Stimulated activated CD4-positive, alpha-beta T cell treated with anti-CD3 and anti-CD28 coated beads, Interleukin-4, amount 100 ng/mL, for 24 hours (primary cell): ENCODE measurements around the gene LRRTM3.
A peak's percentile ranks its signal among the peaks of the same experiment; 100 is the strongest.

Experiments
- DNase-seq: peaks from one replicate; pipeline ENCODE4 v3.0.0-alpha.2; 2020

Gene LRRTM3

DNA sequence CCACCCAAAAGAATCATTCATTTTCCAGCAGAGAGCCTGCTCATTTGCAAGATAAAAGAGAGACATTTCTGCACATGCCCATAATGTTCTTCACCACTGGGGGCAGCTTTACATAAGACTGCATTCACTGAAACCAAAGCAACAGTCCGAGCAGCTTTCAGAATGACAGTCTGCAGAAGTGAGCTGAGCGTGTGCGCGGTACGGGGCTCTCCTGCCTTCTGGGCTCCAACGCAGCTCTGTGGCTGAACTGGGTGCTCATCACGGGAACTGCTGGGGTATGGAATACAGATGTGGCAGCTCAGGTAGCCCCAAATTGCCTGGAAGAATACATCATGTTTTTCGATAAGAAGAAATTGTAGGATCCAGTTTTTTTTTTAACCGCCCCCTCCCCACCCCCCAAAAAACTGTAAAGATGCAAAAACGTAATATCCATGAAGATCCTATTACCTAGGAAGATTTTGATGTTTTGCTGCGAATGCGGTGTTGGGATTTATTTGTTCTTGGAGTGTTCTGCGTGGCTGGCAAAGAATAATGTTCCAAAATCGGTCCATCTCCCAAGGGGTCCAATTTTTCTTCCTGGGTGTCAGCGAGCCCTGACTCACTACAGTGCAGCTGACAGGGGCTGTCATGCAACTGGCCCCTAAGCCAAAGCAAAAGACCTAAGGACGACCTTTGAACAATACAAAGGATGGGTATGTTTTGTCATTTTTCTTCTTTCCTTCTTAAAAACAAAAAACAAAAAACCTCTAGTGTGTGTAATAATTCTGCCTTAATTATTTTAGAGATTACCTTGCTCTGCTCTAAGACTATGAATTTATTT, at the start of gene LRRTM3:
Gene LRRTM3 (plus strand): TSS at position 141 of the 820 bp plus-strand sequence.
- peak; percentile 5 for DNase-seq

DNA sequence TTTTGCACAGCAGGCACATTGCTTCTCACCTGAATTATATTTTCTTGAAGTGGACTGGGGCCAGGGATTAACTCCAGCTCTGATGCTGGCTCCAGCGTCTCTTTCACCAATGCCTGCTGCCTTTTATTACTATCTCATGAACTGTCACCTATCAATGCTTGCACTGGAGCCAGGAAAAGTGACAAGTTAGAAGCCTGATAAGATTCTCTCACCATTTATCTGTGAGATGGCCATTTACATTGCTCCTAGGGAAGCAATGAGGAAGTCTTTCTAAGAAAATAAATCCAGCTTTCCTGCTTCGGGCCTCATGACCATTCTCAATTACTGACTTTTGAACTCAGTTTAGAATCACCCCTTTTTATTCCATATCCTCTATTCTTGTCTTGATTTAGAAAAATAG, 48.5 kb upstream of the LRRTM3 start:
- DNase-seq: no peak

DNA sequence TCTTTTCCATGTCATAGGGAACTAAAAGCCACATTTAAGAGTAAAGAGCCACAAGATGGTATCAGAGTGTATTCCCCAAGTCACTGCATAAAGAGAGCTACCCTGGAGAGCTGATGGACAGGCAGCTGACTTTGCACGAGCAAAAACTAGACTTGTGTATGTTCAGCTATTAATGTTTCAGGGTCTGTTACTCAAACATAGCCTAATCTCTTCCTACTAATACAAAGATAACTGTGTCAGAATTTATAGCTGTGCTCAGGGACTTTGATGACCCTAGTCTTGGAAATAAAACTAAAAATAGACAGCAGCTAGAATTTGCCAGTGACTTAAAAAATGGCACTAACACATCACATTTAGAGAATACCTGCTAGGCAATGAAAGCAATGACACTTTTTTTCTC, 45.5 kb upstream of the LRRTM3 start:
- DNase-seq: no peak

DNA sequence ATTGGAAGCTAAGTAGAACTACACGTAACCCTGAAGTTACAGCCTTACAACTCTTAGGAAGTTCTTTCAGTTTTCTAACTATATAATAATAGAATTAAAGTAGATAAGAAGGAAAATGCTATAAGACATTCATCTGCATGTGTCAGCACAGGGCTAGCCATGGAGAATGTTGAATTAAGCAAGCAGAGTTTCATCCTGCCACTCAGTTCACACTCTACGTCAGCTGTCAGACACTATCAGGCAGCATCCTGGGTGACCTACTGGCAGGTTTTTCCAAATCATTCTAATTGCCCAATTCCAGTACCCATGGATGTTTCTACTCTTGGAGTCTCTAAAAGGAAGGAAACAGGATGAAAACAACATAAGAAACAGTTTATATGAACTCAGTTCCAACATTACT, 45.0 kb upstream of the LRRTM3 start:
- DNase-seq: no peak

DNA sequence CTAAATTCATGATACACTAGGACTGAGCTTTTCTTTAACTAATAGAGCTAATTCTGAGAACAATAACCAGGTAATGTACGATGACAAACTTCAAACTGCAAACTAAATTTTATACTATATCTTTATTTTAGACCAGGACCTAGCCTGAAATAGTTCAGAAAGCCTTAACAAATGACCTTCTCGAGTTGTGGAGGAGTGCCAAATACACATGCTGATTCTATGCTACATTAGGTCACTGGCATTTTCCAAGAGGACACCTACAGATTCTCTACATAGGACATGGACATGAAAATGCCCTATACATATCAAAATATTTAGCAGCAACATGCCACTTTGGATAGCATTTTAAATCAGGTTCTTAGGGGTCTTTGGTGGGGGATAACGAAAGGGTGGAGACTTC, 44.0 kb upstream of the LRRTM3 start:
- no peak for DNase-seq

DNA sequence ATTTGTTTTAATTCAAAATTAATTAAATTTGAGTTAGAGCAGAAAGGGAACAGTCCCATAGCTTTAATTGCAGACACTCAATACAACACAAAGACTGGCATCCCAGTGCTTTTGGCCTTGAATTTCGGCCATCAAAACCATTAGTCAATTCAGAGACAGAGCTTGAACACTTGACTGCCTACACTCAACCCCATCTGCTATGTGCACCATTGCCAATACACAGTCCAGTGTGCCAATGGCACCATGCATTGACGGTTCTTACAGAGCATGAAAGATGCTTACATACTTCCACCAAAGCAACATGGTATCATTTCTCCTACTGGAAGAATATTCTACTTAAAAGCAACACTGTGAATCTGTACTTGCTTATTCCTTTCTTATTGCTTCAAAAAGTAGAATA, 43.6 kb upstream of the LRRTM3 start:
- DNase-seq: no peak

DNA sequence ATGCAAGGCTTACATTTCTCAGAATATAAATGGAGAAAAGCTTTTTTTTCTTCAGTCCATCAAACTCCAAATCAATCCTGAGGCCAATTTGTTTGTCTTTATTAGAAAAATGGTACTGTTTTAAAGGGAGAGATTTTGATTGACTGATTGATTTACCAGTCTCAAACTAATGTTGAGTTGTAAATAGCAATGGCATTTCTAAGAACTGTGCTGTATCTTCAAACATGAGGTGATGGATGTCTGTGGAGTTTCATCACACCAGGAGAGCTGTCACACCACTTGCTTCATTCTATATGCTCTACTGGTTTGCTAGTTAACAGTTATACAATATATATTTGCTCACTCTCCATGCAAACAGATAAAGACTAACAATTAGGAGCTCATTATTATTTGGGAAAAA, 39.0 kb upstream of the LRRTM3 start:
- DNase-seq: no peak

DNA sequence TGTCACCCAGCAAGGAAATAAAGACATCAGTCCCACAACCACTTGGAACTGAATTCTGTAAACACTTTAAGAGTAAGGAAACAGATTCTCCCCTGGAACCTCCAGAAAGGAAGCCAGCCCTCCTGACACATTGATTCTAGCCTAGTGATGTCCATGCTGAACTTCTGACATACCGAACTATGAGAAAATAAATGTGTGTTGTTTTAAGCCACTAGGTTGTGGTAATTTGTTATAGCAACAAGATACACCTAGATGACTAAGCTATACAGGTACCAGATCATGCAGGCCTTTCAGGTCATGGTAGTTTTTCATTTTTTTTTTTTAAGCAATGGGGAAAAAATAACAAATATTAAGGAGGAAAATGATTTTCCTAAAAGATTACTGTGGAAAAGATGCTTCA, 37.6 kb upstream of the LRRTM3 start:
- DNase-seq: no peak

DNA sequence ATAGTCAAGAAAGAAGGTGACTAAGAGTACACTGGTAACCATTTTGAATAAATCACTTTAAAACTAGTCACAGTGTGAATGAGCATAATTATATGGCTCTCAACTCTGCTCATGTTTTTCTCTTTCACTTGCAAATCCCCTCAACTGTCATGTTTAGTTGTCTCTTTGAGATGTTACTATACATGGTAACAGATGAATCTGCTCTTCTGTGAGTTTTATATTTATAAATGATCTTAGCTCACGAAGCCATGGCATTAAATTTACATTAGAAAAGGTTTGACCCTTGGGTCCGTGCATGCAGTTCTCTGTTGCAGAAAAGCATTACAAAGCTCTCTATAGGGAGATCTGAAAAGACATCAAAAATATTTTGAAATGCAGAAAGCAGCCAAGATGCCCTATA, 33.0 kb upstream of the LRRTM3 start:
- DNase-seq: no peak

DNA sequence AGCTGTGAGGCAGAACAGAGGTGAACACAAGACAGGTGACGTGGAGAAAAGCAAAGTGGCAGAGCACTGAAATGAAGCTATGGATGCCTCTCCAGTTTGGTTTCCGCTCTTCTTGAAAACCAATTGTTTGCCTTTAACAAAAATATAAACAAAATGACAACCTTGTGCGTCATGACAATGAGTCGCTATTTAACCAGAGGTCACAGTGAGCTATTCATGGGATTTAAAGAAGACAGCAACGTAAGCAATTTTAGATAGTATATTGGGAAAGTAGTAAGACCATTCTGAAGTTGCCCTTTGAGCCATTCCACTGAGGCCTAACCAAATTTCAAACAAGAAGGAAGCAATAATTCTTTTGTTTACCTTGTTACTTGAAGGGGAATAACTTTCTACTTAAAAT, 15.2 kb upstream of the LRRTM3 start:
- DNase-seq: no peak

DNA sequence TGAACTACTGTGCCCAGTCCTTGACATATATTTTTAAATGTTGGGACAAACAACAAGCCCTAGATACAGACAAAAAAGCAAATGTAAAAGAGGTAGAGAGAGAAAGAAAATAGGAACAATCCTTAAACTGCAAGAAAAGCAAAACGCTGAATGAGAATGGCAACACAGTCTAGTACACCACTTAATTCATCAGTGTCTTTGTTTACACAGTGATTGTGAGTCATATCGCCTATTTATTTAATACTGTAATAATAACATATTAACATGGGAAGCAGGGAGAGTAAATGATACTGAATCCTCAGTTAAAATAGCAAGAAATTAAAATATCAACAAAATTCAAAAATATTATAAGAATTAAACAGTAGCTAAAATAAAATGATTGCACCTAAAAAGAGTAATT, 9.8 kb upstream of the LRRTM3 start:
- DNase-seq: no peak

DNA sequence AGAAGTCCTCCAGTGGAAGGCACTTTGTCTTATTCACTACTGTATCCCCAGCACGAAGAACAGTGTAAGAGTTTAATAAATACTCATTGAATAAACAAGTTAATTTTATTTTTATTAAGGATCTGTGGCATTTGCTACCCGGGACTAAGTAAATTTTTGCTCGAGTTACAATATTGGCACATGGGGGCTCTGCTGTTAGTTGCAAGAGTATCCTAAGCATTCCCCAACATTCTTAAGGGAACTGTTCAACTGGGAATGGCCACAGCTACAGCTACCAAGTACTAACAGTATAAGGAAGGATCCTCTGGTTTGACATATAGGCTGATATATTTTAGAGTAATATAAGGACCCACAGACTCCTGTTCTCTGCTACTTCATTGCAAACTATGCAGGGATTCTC, 8.7 kb upstream of the LRRTM3 start:
- DNase-seq: no peak

DNA sequence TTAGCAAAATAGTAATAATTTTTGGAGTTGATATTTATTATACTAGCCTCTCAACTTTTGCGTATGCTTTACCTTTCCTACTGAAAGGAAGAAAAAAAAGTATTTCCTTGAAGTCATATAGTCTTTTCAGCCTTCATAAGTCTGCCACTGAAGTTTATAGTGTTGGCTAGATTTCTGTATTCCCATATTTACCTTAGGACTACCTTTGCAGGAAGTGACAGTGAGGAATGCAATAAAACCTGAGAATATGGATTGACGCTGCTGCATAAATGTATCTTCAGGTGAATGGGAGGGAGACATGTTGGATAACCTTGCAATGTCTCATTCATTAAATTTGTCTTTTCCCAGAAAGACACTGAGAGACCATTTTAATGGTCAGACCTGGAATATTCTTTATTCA, 6.6 kb upstream of the LRRTM3 start:
- DNase-seq: no peak

DNA sequence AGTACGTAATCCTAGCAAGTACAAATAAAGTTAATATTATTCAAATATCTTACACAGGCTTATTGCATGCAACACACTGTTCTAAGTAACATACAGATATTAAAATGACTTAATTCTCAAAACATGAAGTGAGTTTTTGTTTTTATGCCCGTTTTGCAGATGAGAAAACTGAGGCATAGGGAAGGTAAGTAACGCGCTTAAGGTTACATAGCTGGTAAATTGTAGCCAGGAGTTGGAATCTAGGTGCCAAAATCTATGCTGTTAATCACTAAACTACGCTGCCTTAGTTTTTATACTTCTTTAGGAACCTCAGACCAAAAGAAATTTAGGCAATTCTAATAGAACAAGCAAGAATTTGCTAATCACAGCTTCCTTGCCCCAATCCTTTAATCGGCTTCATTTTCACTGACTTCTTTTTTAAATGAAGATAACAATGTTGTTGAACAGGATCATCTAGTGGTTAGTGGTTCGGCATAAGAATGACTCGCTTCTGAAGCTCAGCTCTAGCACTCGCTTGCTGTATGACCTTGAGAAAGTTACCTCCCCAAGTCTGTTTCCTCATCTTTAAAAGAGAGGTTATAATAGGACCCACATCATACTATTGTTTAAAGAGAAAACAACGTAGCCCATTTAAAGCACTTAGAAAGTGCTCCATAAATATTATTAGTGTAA, 1.0 kb upstream of the LRRTM3 start:
- no peak for DNase-seq

DNA sequence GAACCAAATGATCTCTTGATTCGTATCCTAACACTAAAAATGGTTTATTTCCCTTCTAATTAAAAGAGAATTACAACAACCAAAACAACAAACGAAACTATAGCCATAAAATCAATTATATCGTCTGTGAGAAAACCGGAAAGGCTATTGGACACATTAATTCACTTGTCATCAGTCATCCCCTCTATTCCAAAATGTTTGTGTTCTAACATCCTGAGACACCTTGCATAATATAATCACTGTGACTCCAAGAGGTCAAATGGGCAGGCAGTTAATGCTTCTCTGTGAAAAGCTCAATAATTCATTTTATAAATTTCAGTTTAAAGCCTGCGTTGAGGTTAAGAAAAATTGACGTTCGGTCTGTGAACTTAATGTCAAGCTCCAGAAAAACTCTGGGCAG, 463 bp upstream of the LRRTM3 start:
- DNase-seq: no peak

DNA sequence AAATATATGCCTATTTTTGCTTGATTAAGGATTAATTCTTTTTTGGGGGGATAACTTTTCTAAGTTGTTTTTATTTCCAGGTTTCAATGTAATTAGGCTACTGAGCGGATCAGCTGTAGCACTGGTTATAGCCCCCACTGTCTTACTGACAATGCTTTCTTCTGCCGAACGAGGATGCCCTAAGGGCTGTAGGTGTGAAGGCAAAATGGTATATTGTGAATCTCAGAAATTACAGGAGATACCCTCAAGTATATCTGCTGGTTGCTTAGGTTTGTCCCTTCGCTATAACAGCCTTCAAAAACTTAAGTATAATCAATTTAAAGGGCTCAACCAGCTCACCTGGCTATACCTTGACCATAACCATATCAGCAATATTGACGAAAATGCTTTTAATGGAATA, 1.0 kb downstream of the LRRTM3 start:
- DNase-seq: no peak

DNA sequence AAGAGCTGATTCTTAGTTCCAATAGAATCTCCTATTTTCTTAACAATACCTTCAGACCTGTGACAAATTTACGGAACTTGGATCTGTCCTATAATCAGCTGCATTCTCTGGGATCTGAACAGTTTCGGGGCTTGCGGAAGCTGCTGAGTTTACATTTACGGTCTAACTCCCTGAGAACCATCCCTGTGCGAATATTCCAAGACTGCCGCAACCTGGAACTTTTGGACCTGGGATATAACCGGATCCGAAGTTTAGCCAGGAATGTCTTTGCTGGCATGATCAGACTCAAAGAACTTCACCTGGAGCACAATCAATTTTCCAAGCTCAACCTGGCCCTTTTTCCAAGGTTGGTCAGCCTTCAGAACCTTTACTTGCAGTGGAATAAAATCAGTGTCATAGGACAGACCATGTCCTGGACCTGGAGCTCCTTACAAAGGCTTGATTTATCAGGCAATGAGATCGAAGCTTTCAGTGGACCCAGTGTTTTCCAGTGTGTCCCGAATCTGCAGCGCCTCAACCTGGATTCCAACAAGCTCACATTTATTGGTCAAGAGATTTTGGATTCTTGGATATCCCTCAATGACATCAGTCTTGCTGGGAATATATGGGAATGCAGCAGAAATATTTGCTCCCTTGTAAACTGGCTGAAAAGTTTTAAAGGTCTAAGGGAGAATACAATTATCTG, 1.6 kb downstream of the LRRTM3 start:
- no peak for DNase-seq

DNA sequence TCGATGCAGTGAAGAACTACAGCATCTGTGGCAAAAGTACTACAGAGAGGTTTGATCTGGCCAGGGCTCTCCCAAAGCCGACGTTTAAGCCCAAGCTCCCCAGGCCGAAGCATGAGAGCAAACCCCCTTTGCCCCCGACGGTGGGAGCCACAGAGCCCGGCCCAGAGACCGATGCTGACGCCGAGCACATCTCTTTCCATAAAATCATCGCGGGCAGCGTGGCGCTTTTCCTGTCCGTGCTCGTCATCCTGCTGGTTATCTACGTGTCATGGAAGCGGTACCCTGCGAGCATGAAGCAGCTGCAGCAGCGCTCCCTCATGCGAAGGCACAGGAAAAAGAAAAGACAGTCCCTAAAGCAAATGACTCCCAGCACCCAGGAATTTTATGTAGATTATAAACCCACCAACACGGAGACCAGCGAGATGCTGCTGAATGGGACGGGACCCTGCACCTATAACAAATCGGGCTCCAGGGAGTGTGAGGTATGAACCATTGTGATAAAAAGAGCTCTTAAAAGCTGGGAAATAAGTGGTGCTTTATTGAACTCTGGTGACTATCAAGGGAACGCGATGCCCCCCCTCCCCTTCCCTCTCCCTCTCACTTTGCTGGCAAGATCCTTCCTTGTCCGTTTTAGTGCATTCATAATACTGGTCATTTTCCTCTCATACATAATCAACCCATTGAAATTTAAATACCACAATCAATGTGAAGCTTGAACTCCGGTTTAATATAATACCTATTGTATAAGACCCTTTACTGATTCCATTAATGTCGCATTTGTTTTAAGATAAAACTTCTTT, 2.3 kb downstream of the LRRTM3 start:
- no peak for DNase-seq

DNA sequence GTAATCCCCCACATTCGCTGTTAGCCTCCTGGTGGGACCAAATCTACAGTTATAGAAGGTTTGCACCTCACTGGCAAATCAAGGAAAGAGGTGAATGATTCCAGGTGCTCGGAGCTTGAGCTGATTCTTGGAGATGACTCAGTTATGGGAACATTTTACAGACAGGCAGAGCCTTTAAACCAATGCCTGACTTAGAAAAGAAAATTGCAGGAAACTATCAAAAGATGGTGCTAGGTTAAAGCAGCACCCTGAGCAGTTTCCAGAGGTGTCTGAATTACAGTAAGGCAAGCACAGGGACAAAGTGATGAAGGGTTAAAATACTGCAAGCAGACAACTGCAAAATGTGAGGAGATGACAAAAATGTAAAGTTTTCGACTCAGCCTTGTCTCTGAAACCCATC, 2.9 kb downstream of the LRRTM3 start:
- no peak for DNase-seq

DNA sequence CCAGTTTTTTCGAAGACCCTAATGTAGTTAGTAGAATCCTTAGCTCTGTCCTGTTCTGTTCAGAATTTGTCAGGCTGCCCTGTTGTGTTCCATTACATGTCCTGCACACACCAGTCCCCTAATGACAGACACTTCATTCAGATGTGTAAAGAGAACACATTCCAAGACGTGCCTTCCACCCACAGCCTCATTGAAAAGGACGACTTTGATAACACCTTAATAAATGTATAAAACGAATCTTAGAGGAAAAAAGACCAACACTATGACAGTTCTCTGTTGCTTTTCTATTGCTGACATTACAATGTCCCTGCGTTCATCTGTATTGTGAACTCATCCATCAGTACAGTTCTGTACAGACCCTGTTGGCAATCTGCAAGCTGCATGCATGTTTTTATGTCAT, 3.5 kb downstream of the LRRTM3 start:
- DNase-seq: no peak

DNA sequence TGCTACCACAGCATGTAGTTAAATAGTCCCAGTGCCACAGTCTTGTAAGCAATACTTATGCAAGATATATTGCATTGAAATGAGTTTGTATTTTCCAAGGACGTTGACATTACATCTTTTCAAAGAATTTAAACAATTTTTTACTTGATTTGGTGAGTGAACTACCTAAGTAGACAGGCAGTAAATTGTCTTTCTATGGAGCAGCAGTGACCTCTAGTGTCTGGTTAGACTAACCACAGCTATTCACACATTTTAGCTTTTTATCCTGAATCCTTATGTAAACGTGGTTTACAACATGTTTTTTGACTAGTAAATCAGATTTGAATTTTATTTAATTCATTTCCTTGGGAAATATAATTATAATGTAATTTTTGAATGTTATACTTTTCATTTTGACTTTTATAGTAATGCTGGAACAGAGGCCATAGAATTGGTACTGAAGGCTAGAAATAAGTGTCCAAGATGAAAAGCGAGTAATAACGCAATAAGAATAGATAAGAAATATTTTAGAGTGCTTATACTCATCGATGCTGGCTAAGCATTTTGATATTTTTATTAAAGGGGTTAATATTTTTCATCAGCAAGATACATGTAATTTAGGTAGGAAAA, 5.6 kb downstream of the LRRTM3 start:
- no peak for DNase-seq

DNA sequence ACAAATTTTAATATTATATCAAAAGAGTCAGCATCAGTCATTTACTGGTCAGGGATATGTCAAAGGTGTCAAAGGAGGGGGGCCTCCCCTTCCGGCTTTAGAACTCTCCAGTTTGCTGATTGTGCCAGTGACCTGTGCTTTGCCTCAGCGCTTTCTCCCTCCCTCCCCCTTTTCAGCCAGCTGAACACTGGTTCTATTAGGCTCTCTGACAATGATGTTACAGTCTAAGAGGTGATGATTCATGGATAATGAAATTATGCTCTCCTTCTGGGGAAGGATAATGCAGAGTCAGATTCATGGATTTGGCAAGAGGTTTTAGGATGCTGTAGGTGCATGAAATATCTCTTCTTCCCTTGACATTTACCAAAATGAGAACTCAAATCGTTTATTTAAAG, 6.1 kb downstream of the LRRTM3 start:
- no peak for DNase-seq

DNA sequence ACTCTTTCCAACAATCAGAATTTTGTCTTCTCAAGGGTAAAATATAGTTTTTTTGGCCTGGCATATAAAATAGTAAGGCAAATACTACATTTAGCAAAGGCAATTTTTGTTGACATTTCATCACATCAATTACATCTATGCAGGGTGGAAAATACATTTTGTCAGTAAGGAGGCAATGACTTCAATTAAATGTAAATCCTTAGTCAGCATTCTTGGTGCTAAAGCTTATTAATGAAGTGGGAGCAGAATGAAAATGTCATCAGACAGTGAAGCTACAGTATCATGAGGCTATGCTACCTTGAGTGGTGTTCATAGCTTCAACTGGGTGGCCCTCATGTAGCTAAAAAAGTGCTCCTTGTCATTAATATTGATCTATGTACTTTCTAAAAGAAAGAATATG, 8.9 kb downstream of the LRRTM3 start:
- no peak for DNase-seq
